NCI-H774 (cell line): ENCODE data around the gene LRMDA.

ENCODE experiments used
- DNase-seq: peaks from one replicate; lab custom pipeline; 2025; lab: John Stamatoyannopoulos, UW

Gene LRMDA

DNA sequence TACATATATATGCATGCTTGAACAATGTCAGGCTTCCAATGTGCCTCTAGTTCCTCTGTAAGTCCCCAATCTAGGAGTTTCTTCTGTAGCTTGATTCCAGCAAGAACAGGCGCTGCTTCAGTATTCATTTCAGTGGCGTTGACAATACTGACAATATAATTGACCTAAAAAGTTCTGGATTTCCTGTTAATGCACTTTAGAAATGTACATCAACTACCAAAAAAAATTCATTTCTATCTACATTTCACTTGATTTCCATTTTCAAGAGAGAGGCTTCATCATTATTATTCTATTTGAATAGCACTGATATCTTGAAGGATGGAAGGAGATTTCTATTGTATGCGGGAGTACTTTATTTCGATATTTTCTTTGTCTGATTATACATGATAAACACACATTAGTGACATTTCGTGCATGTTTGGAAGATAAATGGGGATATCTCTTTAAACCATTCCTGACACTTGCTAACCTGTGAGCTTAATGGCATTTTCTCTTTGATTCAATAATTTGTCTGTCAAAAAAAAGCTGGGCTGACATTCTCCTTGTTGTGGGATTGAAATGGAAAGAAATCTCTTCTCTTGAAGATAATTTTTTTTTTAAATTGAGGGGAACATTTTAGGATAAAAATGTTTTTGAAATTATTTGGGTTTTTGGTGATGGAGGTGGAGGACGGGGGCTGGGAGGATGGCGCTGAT lies 568.2 kb downstream of the LRMDA start:
- no peak for DNase-seq

- no peak for DNase-seq
Observed at GRCh38 chr10:76000550-76000949, 569.1 kb downstream of the LRMDA start.

GRCh38 chr10:76001019-76001418 lies 569.6 kb downstream of the LRMDA start:
- DNase-seq, result no peak

DNA sequence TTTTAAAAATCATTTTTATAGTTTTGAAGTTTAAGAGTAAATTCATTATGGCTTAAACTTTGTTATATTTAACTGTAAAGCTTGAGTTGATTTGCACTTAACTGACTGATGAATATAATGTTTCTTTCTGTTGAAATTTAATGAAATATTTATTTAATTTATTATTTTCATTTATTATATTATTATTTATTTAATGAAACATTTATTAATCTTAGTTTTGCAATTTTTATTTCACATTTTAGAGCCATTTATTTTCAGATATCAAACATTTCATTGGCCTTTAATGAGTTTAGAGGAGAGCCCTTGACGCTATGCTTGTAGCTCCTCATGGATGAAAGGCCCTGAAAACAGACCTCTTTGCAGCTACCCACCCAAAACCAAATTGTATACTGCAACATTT lies 570.0 kb downstream of the LRMDA start:
- DNase-seq, result no peak

GRCh38 chr10:76002262-76002854 lies 570.9 kb downstream of the LRMDA start:
- DNase-seq, result no peak

DNA sequence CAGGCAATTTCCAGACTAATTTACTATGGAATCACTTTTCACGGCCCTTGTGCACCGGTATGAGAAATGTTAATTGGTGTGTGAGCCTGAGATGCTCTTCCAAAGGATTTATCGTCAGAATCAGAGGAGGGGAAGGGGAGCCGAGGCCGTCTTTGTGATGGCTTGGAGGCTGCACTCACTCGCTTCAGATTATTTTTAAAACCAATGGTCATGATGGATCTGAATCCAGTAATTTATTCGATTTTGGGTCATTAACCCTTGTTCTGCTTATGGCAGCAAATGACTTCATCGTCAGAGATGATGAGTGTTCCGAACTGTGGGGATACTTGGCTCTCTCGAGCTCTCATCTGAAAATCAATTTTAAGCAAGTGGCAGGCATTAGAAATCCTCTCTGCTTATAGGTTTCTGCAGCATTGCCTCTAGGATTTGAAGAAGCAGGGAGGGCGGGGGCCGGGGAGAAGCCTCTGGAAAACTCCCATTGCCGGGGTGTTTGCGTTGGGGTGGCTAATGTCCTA lies 576.3 kb downstream of the LRMDA start:
- DNase-seq, result no peak

- DNase-seq, result no peak
Observed at GRCh38 chr10:76009531-76009930, 578.1 kb downstream of the LRMDA start.

DNA sequence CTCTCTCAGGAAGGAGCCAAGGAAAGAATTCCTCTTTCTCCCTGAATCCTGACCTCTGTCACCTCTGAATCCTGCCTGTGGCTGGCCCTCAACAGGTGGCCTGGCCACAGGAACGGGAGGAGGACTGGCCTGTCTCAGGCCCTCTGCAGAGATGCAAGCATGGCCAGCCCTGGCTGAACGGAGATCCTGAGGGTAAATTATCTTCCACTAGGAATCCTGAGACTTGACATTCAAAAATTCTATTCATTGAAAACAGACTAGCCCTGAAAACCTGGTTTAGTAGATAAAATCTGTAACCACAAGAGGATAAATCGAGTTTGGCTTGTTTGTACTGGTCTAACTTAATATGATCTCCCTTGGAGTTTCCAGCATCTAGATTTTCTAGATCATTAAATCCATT lies 579.3 kb downstream of the LRMDA start:
- no peak for DNase-seq

DNA sequence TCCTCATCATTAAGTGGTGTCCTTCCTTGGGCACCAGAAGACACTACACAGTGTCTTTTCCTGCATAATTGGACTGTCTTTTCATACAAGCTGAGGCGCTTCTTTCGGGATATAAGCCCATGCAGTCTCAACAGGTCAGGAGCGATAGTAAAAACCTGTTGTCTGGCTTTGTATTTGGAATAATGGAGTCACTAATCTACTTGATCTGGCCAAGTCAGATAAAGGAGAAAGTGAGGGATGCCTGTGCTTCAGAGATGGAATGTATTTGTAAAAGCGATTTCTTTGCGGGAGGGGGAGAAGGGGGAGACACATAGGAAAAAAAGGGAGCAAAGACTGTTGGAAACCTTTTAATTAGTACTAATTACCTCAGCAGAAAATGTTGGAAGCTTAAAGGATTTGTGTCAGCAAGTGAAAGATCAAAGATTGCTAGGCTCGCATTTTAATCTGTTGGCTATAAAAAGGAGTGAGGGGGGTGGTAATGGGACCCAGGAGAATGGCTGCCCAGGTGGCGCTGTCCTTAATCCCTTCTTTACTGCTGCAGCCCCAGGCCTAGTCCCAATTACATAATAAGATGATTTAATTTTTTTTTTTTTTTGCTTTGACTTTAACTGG lies 581.4 kb downstream of the LRMDA start:
- DNase-seq, result no peak

DNA sequence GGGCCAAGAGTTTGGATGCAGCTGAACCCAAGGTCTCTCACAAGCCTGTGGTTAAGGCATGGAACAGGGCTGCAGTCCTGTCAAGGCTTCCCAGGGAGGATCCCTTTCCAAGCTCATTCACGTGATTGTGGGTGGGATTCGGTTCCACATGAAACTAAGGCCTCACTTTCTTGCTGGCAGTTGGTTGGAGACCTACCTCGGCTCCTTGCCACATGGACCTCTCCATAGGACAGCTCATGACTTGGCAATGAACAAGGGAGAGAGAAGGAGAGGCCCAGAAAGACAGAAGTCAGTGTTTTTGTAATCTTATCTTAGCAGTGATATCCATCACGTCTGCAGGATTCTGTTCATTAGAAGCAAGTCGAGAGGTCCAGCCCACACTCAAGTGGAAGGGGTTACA lies 583.8 kb downstream of the LRMDA start:
- DNase-seq, result no peak

GRCh38 chr10:76017026-76017732 lies 585.8 kb downstream of the LRMDA start:
- DNase-seq, result no peak

DNA sequence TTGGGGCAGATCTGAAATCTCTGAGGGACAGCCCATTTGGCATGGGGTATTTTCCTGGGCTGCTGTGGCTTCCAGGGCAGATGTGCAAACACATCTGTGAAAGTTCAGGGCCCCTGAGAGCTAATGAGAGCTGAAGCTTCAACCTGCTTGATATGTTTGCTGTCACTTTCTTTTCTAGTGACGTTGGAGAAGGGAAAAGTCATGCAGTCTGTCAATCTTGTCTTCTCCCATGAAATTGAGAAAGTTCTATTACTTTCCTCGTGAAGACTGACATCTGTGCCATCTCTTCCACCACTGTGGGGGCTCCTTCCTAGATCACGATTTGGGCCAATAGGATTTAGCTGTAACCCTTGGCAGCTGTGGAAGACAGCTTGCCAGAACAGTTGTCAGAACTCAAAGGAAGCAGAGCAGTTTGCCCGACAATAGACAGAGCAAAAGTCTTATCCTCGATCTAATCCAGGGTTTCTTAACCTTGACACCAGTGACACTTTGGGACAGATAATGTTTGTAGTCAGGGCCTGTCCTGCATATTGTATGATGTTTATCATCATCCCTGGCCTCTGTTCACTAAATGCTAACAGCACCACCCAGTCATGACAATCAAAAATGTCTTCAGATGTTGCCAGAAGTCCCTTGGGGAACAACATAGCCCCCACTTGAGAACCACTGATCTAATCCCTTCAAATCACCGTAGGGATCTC lies 586.5 kb downstream of the LRMDA start:
- no peak for DNase-seq

- DNase-seq, result no peak
Observed at GRCh38 chr10:76020630-76021029, 589.2 kb downstream of the LRMDA start.

DNA sequence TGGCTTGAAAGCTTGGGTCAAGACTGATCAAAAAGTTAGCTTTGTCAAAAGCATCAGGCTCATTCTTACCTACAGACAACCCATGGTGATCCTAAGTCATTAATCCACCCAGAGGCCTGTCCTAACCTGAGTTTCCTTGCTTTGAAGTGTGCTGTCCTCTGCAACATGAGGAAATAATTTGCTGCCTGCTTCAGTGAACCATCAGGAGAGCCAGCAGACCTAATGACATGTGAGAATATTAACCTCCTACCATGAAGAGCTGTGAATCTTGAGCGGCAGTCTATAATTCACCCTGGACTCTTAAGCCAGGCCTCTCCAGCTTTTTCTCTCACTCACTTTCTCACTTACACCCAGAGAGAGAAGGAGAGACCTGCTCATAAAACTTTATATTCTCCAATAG lies 590.0 kb downstream of the LRMDA start:
- no peak for DNase-seq

- no peak for DNase-seq
Observed at GRCh38 chr10:76022366-76022765, 590.9 kb downstream of the LRMDA start.

GRCh38 chr10:76023007-76023406 lies 591.6 kb downstream of the LRMDA start:
- DNase-seq, result no peak

DNA sequence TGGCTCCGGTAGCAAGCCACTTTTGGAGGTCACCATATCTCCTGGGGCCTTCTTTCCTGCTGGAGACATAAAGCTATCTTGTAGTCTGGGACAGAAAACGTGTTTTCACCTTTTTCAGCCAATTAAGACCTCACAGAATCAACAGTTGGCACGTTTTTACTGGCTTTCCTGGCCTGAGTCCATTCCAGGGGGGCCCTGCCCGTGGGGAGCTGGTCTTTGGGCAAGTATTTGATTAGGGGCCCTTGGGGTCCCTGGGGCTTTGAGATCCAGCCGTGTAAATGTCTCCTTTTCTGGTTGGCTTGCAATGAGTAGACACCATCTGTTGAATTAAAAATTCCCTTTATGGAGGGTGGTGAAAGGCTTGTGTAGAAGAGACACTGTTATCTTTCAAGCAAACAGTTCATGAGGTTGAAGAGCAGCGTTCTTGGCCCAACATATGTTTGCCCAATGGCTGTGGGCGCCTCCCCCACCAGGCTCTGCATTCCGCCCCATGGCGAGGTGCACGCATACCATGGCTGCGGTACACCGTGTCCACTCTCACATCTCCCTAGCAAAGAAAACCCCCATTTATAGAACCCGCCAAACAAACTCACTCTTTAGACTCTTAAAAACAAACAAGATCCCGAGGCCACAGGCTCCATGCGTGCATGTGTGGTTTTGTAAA lies 593.2 kb downstream of the LRMDA start:
- DNase-seq, result no peak

DNA sequence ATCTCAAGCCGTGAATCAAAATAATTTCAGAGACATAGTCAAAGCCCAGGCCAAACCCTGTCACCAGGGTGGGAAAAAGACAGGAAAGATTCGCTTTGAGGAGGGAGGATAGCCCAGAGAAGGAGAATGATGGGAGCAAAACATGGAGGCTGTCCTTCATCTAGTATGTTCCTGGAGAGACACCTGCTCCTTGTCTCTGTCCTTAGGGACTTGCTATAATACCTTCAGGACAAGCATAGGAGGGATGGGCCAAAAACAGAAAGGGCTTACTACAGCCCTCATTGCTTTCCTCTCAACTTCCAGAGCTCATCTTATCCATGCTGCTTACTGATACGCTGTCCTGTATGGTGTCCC lies 593.7 kb downstream of the LRMDA start:
- no peak for DNase-seq

DNA sequence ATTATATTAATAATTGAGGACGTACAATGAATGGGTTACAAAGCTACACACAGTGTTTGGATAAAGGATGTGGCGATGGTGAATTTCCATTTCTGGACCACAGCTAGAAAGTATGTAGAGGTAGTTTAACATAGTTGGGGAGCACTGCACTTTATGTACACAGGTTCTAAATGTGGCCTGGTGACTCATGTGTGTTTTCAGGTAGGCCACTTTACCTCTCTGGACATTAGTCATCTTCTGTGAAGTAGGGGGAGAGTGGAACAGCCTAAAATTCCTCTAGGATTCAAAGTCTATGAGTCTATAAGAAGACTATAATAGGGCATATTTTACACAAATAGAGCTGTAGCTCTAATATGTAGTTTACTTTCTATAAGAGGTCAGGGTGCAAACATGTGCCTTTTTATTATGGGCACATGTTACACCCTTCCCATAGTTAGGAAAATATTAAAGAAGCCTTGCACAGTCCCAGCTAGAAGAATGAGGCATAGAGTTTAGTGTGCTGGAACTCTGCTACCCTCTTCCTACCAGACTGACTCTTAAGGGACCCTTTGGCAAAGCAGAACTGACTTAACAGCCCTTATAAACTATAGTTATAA lies 594.9 kb downstream of the LRMDA start:
- no peak for DNase-seq

- DNase-seq, result no peak
Observed at GRCh38 chr10:76026905-76027304, 595.5 kb downstream of the LRMDA start.

DNA sequence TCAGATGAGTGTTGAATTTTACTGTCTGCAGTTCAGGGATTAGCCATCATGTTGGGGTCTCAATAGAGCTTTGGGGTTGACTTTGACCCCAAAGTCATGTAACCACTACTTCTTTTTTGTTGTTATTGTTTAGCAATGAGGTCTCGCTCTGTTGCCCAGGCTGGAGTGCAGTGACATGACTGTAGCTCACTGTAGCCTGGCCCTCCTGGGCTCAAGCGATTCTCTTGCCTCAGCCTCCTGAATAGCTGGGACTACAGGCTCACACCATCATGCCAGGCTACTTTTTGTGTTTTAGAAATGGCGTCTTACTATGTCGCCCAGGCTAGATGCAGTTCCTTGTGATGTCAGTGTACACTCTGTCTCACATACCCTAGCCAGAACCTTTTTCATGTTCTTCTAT lies 598.4 kb downstream of the LRMDA start:
- DNase-seq, result no peak
